Loucy (cell line): ENCODE measurements around the gene IER2.

ENCODE experiments used
- H2AFZ ChIP-seq: fragments of 200-600 bp; sonication (generic); 2 replicates; pipeline ENCODE4 v1.6.0; 2016; ENCODE audit warnings: antibody characterized with exemption, mild to moderate bottlenecking, low read length, moderate library complexity
- H3F3A ChIP-seq: fragments of 200-600 bp; 2 replicates; pipeline ENCODE4 v1.6.0; 2016; ENCODE audit warnings: antibody characterized with exemption, low read depth, mild to moderate bottlenecking
- H3K27me3 ChIP-seq: fragments of 200-600 bp; sonication (generic); 2 replicates; pipeline ENCODE4 v1.6.1; 2014; ENCODE audit warnings: low read length, mild to moderate bottlenecking; ENCODE audit not compliant: insufficient read depth, poor library complexity, severe bottlenecking
- H3K36me3 ChIP-seq: fragments of 200-600 bp; sonication (generic); 2 replicates; pipeline ENCODE4 v1.6.1; 2016; ENCODE audit warnings: low read length; ENCODE audit not compliant: insufficient read depth
- H3K4me1 ChIP-seq: fragments of 200-600 bp; sonication (generic); 2 replicates; pipeline ENCODE4 v1.5.1; 2014; ENCODE audit warnings: low read length, mild to moderate bottlenecking; ENCODE audit not compliant: insufficient read depth, poor library complexity, severe bottlenecking
- H3K4me2 ChIP-seq: fragments of 200-600 bp; sonication (generic); 2 replicates; pipeline ENCODE4 v1.6.0; 2014; ENCODE audit warnings: antibody characterized with exemption, low read length, low read depth, mild to moderate bottlenecking; ENCODE audit not compliant: poor library complexity, severe bottlenecking
- H3K4me3 ChIP-seq: fragments of 200-600 bp; sonication (generic); 2 replicates; pipeline ENCODE4 v1.5.1; 2014; ENCODE audit warnings: low read length, mild to moderate bottlenecking, mixed read lengths; ENCODE audit not compliant: poor library complexity, severe bottlenecking
- H3K79me2 ChIP-seq: fragments of 200-600 bp; sonication (generic); 2 replicates; pipeline ENCODE4 v1.6.1; 2014; ENCODE audit warnings: low read length; ENCODE audit not compliant: insufficient read depth
- H3K9ac ChIP-seq: fragments of 200-600 bp; sonication (generic); 2 replicates; pipeline ENCODE4 v1.6.0; 2014; ENCODE audit warnings: mild to moderate bottlenecking, low read depth, low read length, moderate library complexity; ENCODE audit not compliant: poor library complexity, severe bottlenecking
- H3K9me2 ChIP-seq: fragments of 200-600 bp; sonication (generic); replicated peaks from 2 replicates; pipeline ENCODE4 v1.6.1; 2016; ENCODE audit warnings: low read depth, low read length, mixed read lengths
- H3K9me3 ChIP-seq: fragments of 200-600 bp; sonication (generic); 2 replicates; pipeline ENCODE4 v1.6.1; 2014; ENCODE audit warnings: mild to moderate bottlenecking, antibody characterized with exemption, low read length, low read depth; ENCODE audit not compliant: insufficient read depth
- H4K20me1 ChIP-seq: fragments of 200-600 bp; sonication (generic); 2 replicates; pipeline ENCODE4 v1.6.0; 2014; ENCODE audit warnings: antibody characterized with exemption, low read length, mild to moderate bottlenecking; ENCODE audit not compliant: insufficient read depth, poor library complexity, severe bottlenecking
- EZH2phosphoT487 ChIP-seq: fragments of 200-600 bp; IDR thresholded peaks from 2 replicates; pipeline ENCODE4 v1.6.1; 2018; ENCODE audit warnings: antibody characterized with exemption, mild to moderate bottlenecking, moderate library complexity, borderline replicate concordance
- TF ChIP-seq, protein P1 (sequence below): fragments of 200-600 bp; sonication (generic); conservative IDR thresholded peaks from 2 replicates; pipeline ENCODE4 v1.5.1; 2014; ENCODE audit warnings: mild to moderate bottlenecking, antibody characterized with exemption, low read length

Gene IER2

DNA sequence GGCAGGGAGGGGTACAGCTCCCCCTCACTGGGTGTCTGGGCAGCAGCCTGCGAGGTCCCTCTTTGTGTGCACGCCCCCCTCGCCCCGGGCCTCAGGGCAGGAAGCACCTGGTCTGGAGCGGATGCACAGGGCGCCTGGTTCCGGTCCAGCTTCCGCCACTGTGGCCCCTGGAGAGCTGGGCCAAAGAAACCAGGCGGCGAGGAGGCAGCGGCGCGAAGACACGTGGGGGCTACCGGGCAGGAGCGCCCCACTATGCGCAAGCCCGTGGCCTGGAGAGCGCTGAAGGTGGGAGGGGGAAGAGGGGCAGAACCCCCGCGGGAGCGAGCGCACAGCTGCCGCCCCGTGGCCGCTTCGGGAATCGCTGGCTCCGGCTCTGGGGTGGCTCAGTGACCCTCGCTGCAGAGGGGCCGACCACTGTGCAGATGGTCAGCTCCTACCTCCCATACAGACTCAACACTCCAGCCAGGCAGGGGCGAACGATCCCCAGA lies 45.8 kb upstream of the IER2 start:
- peaks cover 16% of the 10 kb centered on the region for H3K4me1 ChIP-seq

DNA sequence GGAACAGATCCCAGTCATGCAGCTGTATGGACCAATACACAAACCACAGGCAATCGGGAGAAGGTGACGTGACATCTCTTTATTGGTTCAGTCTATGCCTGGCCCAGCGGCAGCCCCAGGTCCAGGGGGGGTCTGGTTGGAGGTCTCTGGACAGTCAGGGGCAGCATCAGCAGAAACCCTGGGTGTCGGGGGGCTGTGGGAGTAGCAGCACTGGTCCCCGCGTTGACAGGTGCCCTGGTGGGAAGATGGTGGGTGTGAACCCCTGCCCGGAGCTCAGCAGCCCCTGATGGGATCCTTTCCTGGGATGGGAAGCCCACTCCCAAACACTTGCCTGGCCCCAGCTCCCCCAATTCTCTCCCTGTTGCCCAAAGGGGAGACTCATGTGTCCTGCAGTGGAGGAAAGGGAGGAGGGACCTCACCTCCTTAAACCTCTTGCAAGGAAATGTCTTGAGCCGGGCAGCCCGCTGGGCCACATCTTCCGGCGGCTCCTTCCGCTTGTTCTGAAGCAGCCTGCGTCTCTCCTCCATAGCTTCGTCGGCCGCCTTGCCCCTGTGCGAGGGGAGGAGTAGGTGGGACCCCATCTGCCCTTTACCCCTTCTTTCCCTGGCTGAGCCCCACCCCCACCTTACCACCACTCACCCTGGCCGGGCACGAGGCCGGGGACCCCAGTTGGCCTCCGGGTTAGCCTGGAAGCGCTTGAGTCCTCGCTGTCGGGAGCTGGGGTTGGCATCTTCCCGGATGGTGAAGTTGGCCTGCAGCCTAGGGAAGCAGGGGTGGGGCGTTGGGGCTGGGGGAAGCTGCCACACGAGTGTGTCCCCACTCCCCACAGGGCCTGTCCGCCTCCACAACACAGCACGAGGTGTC lies 45.1 kb upstream of the IER2 start:
- H3K27me3 ChIP-seq: peaks cover 19% of the 10 kb centered on the region
- H3K9ac ChIP-seq: peak overlapping the region; percentile 100
- H3K9me3 ChIP-seq: no peaks in the 10 kb centered on the region
- H4K20me1 ChIP-seq: peaks cover 24% of the 10 kb centered on the region
- H3K4me1 ChIP-seq: peaks cover 12% of the 10 kb centered on the region
- peak overlapping the region; percentile 90 for H3K4me2 ChIP-seq
- peak overlapping the region; percentile 52; the same call in 1 of the 2 replicates for H2AFZ ChIP-seq
- no peak for TF ChIP-seq EZH2phosphoT487
- TF ChIP-seq, protein P1, sequence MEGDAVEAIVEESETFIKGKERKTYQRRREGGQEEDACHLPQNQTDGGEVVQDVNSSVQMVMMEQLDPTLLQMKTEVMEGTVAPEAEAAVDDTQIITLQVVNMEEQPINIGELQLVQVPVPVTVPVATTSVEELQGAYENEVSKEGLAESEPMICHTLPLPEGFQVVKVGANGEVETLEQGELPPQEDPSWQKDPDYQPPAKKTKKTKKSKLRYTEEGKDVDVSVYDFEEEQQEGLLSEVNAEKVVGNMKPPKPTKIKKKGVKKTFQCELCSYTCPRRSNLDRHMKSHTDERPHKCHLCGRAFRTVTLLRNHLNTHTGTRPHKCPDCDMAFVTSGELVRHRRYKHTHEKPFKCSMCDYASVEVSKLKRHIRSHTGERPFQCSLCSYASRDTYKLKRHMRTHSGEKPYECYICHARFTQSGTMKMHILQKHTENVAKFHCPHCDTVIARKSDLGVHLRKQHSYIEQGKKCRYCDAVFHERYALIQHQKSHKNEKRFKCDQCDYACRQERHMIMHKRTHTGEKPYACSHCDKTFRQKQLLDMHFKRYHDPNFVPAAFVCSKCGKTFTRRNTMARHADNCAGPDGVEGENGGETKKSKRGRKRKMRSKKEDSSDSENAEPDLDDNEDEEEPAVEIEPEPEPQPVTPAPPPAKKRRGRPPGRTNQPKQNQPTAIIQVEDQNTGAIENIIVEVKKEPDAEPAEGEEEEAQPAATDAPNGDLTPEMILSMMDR: peak; percentile 34; the same call in 1 of the 2 replicates
- peak overlapping the region; percentile 82 for H3K4me3 ChIP-seq
- peaks cover 66% of the 10 kb centered on the region for H3K79me2 ChIP-seq
- peaks cover 13% of the 10 kb centered on the region for H3F3A ChIP-seq
- H3K9me2 ChIP-seq: no peaks in the 10 kb centered on the region
- H3K36me3 ChIP-seq: peaks cover 14% of the 10 kb centered on the region

More for the DNA sequence above, 45.8 kb upstream of the IER2 start:
- TF ChIP-seq, protein P1: peak; percentile 83
- no peak for TF ChIP-seq EZH2phosphoT487
- peaks cover 21% of the 10 kb centered on the region for H3K36me3 ChIP-seq
- peaks cover 66% of the 10 kb centered on the region for H3K79me2 ChIP-seq
- H3K4me2 ChIP-seq: peak overlapping the region; percentile 97
- H2AFZ ChIP-seq: peak overlapping the region; percentile 2; the same call in 1 of the 2 replicates
- H3K9me2 ChIP-seq: no peaks in the 10 kb centered on the region
- no peaks in the 10 kb centered on the region for H3K9me3 ChIP-seq
- H4K20me1 ChIP-seq: peaks cover 30% of the 10 kb centered on the region
- peak overlapping the region; percentile 94 for H3K4me3 ChIP-seq
- peak overlapping the region; percentile 100 for H3K9ac ChIP-seq
- H3F3A ChIP-seq: peaks cover 18% of the 10 kb centered on the region
- H3K27me3 ChIP-seq: peaks cover 25% of the 10 kb centered on the region

DNA sequence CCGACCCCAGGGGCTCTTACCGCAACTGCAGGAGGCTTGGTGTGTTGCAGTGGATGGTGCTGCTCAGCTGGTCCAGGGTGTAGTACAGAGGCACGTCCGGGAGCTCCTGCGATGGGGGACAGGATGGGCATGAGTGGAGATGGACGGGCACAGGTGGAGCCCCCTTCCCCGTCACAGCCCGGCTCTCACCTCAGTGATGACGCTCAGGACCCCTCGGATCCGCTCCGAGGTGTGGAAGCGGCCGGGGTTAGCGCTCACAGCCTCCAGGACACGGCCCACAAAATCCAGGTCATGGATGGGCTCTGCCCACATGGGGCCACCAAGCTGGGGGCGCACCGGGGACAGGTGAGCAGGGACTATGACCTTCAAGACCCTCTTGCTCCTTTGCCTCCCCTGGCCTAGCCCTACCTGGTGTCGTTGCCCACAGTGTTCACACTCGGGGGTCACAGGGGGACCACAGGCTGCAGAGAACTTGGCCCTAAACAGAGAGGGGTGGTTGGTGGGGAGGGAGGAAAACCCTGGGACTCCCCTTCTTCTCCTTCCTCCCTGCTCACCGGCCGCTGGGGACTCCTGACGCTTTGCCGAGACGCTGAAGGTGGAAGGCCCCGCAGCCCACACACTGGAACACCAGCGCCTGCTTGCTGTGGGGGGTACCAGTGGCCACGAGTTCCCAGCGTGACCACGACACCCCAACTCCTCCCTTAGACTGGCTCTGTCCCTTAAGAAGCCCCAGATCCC lies 40.7 kb upstream of the IER2 start:
- no peak overlapping the region for H3K4me2 ChIP-seq
- H3K9me2 ChIP-seq: no peaks in the 10 kb centered on the region
- no peaks in the 10 kb centered on the region for H4K20me1 ChIP-seq
- no peaks in the 10 kb centered on the region; the same call in 1 of the 2 replicates for H3K36me3 ChIP-seq
- H3K4me3 ChIP-seq: no peak overlapping the region
- TF ChIP-seq, protein P1: no peak
- no peak for TF ChIP-seq EZH2phosphoT487
- no peaks in the 10 kb centered on the region for H3K9me3 ChIP-seq
- H3K9ac ChIP-seq: no peak overlapping the region
- no peak overlapping the region for H2AFZ ChIP-seq
- peaks cover 32% of the 10 kb centered on the region for H3K79me2 ChIP-seq
- peaks cover 8% of the 10 kb centered on the region for H3F3A ChIP-seq
- no peaks in the 10 kb centered on the region for H3K4me1 ChIP-seq
- H3K27me3 ChIP-seq: no peaks in the 10 kb centered on the region
